ENCODE measurements around the gene PRKG1. TPM values are rescaled to one million over a fixed set of nuclear protein-coding genes. Genes with fewer than 3 reads are reported as not detected.

The PRKG1 gene
- total RNA-seq, 5 donors from 2014 or later (not counting 1 experiment from before 2014, with no cell fraction given) = 0.03 to 0.26 (median 0.19) TPM; not detected in 1

GRCh38 chr10:51965451-51965850 lies 891.2 kb downstream of the PRKG1 start:
- POLR2A ChIA-PET = no interaction called here
- H3K36me3 Mint-ChIP-seq = no peaks in the 10 kb centered on the region
- no peak for ATAC-seq (replicated peaks in 1 of 4)

GRCh38 chr10:51972733-51973346 lies 898.6 kb downstream of the PRKG1 start:
- peaks cover 0 to under 1% (median 0%) of the 10 kb centered on the region in 3 donors for H3K9me3 Mint-ChIP-seq
- H3K36me3 Mint-ChIP-seq = no peaks in the 10 kb centered on the region
- H3K36me3 ChIP-seq (ENCODE audit: control insufficient read depth in 2 of 2, extremely low read depth in 1 of 2, insufficient read depth in 1 of 2, low read length in 1 of 2) = no peaks in the 10 kb centered on the region
- 52% methylated on average over 3 of the region's 3 CpGs for WGBS (ENCODE audit: insufficient coverage)
- DNase-seq (no peak), ATAC-seq (replicated peaks in 1 of 4) (no peak)
- H3K4me3 ChIP-seq (ENCODE audit: control insufficient read depth in 1 of 2, extremely low read depth in 1 of 2, low read length in 1 of 2) = no peak overlapping the region
- no peaks in the 10 kb centered on the region for H3K4me1 Mint-ChIP-seq
- no peak overlapping the region for H3K27ac Mint-ChIP-seq
- H3K4me3 Mint-ChIP-seq = no peak overlapping the region
- H3K27ac ChIP-seq (ENCODE audit: low read length) = no peak overlapping the region
- CTCF ChIA-PET = interaction anchor here in 1 of 2 donors (0.7 kb wide), 1 partner anchor 251 kb away, joined by 3 read pairs; no protein-coding TSS in a partner anchor
- H3K27me3 Mint-ChIP-seq = peaks cover 2 to 4% of the 10 kb centered on the region in 2 donors
- H3K9me3 ChIP-seq = no peaks in the 10 kb centered on the region
- no peaks in the 10 kb centered on the region for H3K4me1 ChIP-seq (ENCODE audit: control insufficient read depth in 1 of 2, extremely low read depth in 1 of 2, insufficient read depth in 2 of 2, low read length in 2 of 2)
- no peaks in the 10 kb centered on the region for H3K27me3 ChIP-seq (replicated peaks in 1 of 2; ENCODE audit: control insufficient read depth in 2 of 2, extremely low read depth in 1 of 2, insufficient read depth in 2 of 2, low read length in 1 of 2)
- POLR2A ChIA-PET = no interaction called here

More at GRCh38 chr10:51965451-51965850, 891.2 kb downstream of the PRKG1 start:
- Mint-ChIP-seq H3K4me1 (no peaks in the 10 kb centered on the region), H3K27ac (no peak overlapping the region), H3K9me3 (peaks cover 0 to 3% (median 0%) of the 10 kb centered on the region in 3 donors), H3K27me3 (peaks cover 14 to 16% of the 10 kb centered on the region in 2 donors), H3K4me3 (no peak overlapping the region)
- no peaks in the 10 kb centered on the region for H3K27me3 ChIP-seq (replicated peaks in 1 of 2; ENCODE audit: control insufficient read depth in 2 of 2, extremely low read depth in 1 of 2, insufficient read depth in 2 of 2, low read length in 1 of 2)
- H3K4me3 ChIP-seq (ENCODE audit: control insufficient read depth in 1 of 2, extremely low read depth in 1 of 2, low read length in 1 of 2) = no peak overlapping the region
- H3K27ac ChIP-seq (ENCODE audit: low read length) = no peak overlapping the region
- CTCF ChIA-PET = no interaction called here
- H3K4me1 ChIP-seq (ENCODE audit: control insufficient read depth in 1 of 2, extremely low read depth in 1 of 2, insufficient read depth in 2 of 2, low read length in 2 of 2) = no peaks in the 10 kb centered on the region
- no peaks in the 10 kb centered on the region for H3K36me3 ChIP-seq (ENCODE audit: control insufficient read depth in 2 of 2, extremely low read depth in 1 of 2, insufficient read depth in 1 of 2, low read length in 1 of 2)
- no peaks in the 10 kb centered on the region for H3K9me3 ChIP-seq
- no peak for DNase-seq

DNA sequence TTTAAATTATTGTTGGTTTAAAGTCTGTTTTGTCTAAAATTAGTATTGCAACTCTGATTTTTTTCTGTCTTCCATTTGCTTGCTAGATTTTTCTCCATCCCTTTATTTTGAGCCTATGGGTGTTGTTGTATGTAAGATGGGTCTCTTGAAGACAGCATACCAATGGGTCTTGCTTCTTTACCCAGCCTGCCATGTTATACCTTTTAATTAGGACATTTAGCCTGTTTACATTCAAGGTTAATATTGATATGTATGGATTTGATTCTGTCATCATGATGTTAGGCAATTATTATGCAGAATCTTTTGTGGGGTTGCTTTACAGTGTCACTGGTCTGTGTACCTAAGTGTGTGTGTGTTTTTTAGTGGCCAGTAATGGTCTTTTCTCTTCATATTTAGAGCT lies 906.5 kb downstream of the PRKG1 start:
- no peak for DNase-seq
- Mint-ChIP-seq H3K27ac (no peak overlapping the region), H3K27me3 (peaks cover 0 to 2% of the 10 kb centered on the region in 2 donors), H3K9me3 (peaks cover 0 to 6% (median 3%) of the 10 kb centered on the region in 3 donors), H3K4me1 (no peaks in the 10 kb centered on the region), H3K36me3 (no peaks in the 10 kb centered on the region), H3K4me3 (no peak overlapping the region)
- Histone ChIP-seq H3K36me3 (ENCODE audit: control insufficient read depth in 2 of 2, extremely low read depth in 1 of 2, insufficient read depth in 1 of 2, low read length in 1 of 2) (no peaks in the 10 kb centered on the region), H3K4me1 (ENCODE audit: control insufficient read depth in 1 of 2, extremely low read depth in 1 of 2, insufficient read depth in 2 of 2, low read length in 2 of 2) (no peaks in the 10 kb centered on the region), H3K27ac (ENCODE audit: low read length) (no peak overlapping the region), H3K27me3 (replicated peaks in 1 of 2; ENCODE audit: control insufficient read depth in 2 of 2, extremely low read depth in 1 of 2, insufficient read depth in 2 of 2, low read length in 1 of 2) (peaks cover 0 to 8% of the 10 kb centered on the region in 2 experiments), H3K4me3 (ENCODE audit: control insufficient read depth in 1 of 2, extremely low read depth in 1 of 2, low read length in 1 of 2) (no peak overlapping the region), H3K9me3 (no peaks in the 10 kb centered on the region)
- ATAC-seq (replicated peaks in 1 of 4) = no peak
- ChIA-PET CTCF (no interaction called here), POLR2A (no interaction called here)

DNA sequence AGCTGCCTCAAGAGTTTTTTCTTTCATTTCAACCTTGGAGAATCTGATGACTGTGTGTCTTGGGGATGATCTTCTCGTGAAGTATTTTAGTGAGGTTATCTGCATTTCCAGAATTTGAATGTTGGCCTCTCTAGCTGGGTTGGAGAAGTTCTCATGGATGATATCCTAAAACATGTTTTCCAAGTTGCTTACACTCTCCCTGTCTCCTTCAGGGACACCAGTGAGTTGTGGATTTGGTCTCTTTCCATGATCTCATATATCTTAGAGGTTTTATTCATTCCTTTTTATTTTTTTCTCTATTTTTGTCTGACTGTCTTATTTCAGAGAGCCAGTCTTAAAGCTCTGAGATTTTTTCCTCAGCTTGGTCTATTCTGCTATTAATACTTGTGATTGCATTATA lies 907.4 kb downstream of the PRKG1 start:
- Histone ChIP-seq H3K27ac (ENCODE audit: low read length) (no peak overlapping the region), H3K9me3 (no peaks in the 10 kb centered on the region), H3K4me3 (ENCODE audit: control insufficient read depth in 1 of 2, extremely low read depth in 1 of 2, low read length in 1 of 2) (no peak overlapping the region), H3K4me1 (ENCODE audit: control insufficient read depth in 1 of 2, extremely low read depth in 1 of 2, insufficient read depth in 2 of 2, low read length in 2 of 2) (no peaks in the 10 kb centered on the region), H3K36me3 (ENCODE audit: control insufficient read depth in 2 of 2, extremely low read depth in 1 of 2, insufficient read depth in 1 of 2, low read length in 1 of 2) (no peaks in the 10 kb centered on the region), H3K27me3 (replicated peaks in 1 of 2; ENCODE audit: control insufficient read depth in 2 of 2, extremely low read depth in 1 of 2, insufficient read depth in 2 of 2, low read length in 1 of 2) (peaks cover 0 to 8% of the 10 kb centered on the region in 2 experiments)
- H3K36me3 Mint-ChIP-seq = no peaks in the 10 kb centered on the region
- CTCF ChIA-PET = interaction anchor here in 1 of 2 donors (0.5 kb wide), 1 partner anchor 471 kb away, joined by 3 read pairs; no protein-coding TSS in a partner anchor
- ATAC-seq (replicated peaks in 1 of 4) (no peak), DNase-seq (no peak)
- H3K27me3 Mint-ChIP-seq = peaks cover 0 to 2% of the 10 kb centered on the region in 2 donors
- no peaks in the 10 kb centered on the region for H3K4me1 Mint-ChIP-seq
- peaks cover 0 to 6% (median 3%) of the 10 kb centered on the region in 3 donors for H3K9me3 Mint-ChIP-seq
- H3K27ac Mint-ChIP-seq = no peak overlapping the region
- WGBS (ENCODE audit: insufficient coverage) = no CpG with 5 or more reads among the region's 1 CpG
- H3K4me3 Mint-ChIP-seq = no peak overlapping the region
- POLR2A ChIA-PET = no interaction called here

GRCh38 chr10:51983481-51983880 lies 909.2 kb downstream of the PRKG1 start:
- Histone ChIP-seq H3K27me3 (replicated peaks in 1 of 2; ENCODE audit: control insufficient read depth in 2 of 2, extremely low read depth in 1 of 2, insufficient read depth in 2 of 2, low read length in 1 of 2) (peaks cover 0 to 8% of the 10 kb centered on the region in 2 experiments), H3K9me3 (no peaks in the 10 kb centered on the region), H3K4me3 (ENCODE audit: control insufficient read depth in 1 of 2, extremely low read depth in 1 of 2, low read length in 1 of 2) (no peak overlapping the region), H3K36me3 (ENCODE audit: control insufficient read depth in 2 of 2, extremely low read depth in 1 of 2, insufficient read depth in 1 of 2, low read length in 1 of 2) (no peaks in the 10 kb centered on the region), H3K27ac (ENCODE audit: low read length) (no peak overlapping the region), H3K4me1 (ENCODE audit: control insufficient read depth in 1 of 2, extremely low read depth in 1 of 2, insufficient read depth in 2 of 2, low read length in 2 of 2) (no peaks in the 10 kb centered on the region)
- Mint-ChIP-seq H3K9me3 (peaks cover 0 to 6% (median 3%) of the 10 kb centered on the region in 3 donors), H3K36me3 (no peaks in the 10 kb centered on the region), H3K27ac (no peak overlapping the region), H3K27me3 (peaks cover 0 to 2% of the 10 kb centered on the region in 2 donors), H3K4me3 (no peak overlapping the region), H3K4me1 (no peaks in the 10 kb centered on the region)
- ATAC-seq (replicated peaks in 1 of 4) (no peak), DNase-seq (no peak)
- POLR2A ChIA-PET = interaction anchor here in 1 of 2 donors (0.7 kb wide), 1 partner anchor 179 kb away, joined by 3 read pairs; no protein-coding TSS in a partner anchor
- CTCF ChIA-PET = interaction anchor here in 1 of 2 donors (0.7 kb wide), 1 partner anchor 14 kb away, joined by 3 read pairs; no protein-coding TSS in a partner anchor
- WGBS (ENCODE audit: insufficient coverage) = 92% methylated on average over 2 of the region's 2 CpGs

GRCh38 chr10:51985336-51985735 lies 911.0 kb downstream of the PRKG1 start:
- Mint-ChIP-seq H3K27ac (no peak overlapping the region), H3K9me3 (peaks cover 0 to 4% (median 3%) of the 10 kb centered on the region in 3 donors), H3K36me3 (no peaks in the 10 kb centered on the region), H3K27me3 (no peaks in the 10 kb centered on the region), H3K4me3 (no peak overlapping the region), H3K4me1 (no peaks in the 10 kb centered on the region)
- no peaks in the 10 kb centered on the region for H3K9me3 ChIP-seq
- ATAC-seq (replicated peaks in 1 of 4) = no peak
- H3K4me1 ChIP-seq (ENCODE audit: control insufficient read depth in 1 of 2, extremely low read depth in 1 of 2, insufficient read depth in 2 of 2, low read length in 2 of 2) = no peaks in the 10 kb centered on the region
- CTCF ChIA-PET = no interaction called here
- H3K27ac ChIP-seq (ENCODE audit: low read length) = no peak overlapping the region
- peaks cover 0 to 8% of the 10 kb centered on the region in 2 experiments for H3K27me3 ChIP-seq (replicated peaks in 1 of 2; ENCODE audit: control insufficient read depth in 2 of 2, extremely low read depth in 1 of 2, insufficient read depth in 2 of 2, low read length in 1 of 2)
- no peak for DNase-seq
- no peaks in the 10 kb centered on the region for H3K36me3 ChIP-seq (ENCODE audit: control insufficient read depth in 2 of 2, extremely low read depth in 1 of 2, insufficient read depth in 1 of 2, low read length in 1 of 2)
- no peak overlapping the region for H3K4me3 ChIP-seq (ENCODE audit: control insufficient read depth in 1 of 2, extremely low read depth in 1 of 2, low read length in 1 of 2)
- POLR2A ChIA-PET = no interaction called here
